Measurements from ENCODE around the gene ATP6V1E1. TPM values are rescaled to one million over a fixed set of nuclear protein-coding genes. Genes with fewer than 3 reads are reported as not detected.

ATP6V1E1 gene
- total RNA-seq, 4 donors from 2014 or later: 88.6 to 132 (median 119) TPM

DNA sequence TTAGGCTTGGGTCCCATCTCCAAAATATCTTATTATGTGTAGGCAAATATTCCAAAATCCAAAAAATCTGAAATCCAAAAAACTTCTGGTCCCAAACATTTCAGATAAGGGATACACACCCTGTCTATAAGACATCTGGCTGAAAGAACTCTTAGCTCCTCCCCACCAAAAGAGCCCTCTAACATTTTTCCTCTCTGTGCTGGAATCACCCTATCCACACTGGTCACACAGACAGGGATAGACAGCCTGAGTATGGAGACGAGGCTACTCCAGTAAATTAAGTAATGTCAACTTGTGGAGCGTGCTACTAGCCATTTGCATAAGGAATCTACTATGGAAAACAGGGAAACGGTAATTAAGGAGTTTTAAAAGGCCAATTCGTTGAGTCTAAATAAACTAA lies 24.9 kb downstream of the ATP6V1E1 start:
- H3K4me1 ChIP-seq: no peaks in the 10 kb centered on the region
- intact Hi-C loops (cut with DNase I): no loop called here
- DNase-seq: no peak
- no peak overlapping the region for H3K4me3 ChIP-seq (replicated peaks in 1 of 3)
- no peaks in the 10 kb centered on the region for H3K27me3 ChIP-seq
- H3K27ac ChIP-seq: no peak overlapping the region
- peaks cover 20 to 31% of the 10 kb centered on the region in 2 donors for H3K36me3 ChIP-seq
- WGBS, 2 donors: 94% methylated on average over 4 of the region's 4 CpGs
- TF ChIP-seq CTCF (IDR thresholded peaks at IDR 0.05) (no peak), POLR2A (IDR thresholded peaks at IDR 0.05) (no peak)
- no peaks in the 10 kb centered on the region for H3K9me3 ChIP-seq

DNA sequence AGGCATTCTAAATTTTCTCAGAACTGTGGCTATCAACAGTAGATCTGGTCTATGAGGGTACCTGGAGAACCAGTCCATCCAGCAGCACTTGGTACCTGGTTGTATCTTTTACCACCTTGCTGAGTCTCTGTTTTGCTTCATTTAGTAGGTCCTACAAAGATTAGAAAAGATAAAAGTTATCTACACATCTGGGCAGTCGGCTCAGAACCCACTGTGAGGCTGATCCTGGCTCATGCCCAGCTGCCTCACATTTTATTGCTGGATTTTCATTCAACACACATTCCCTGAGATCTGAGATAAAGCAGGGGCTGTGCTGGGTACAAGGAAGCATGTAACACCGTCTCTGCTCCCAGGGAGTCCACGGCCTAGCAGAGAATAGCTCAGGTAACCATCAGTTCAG lies 27.5 kb downstream of the ATP6V1E1 start:
- H3K27ac ChIP-seq: no peak overlapping the region
- no peak overlapping the region for H3K4me3 ChIP-seq (replicated peaks in 1 of 3)
- no peak for TF ChIP-seq POLR2A (IDR thresholded peaks at IDR 0.05)
- no peak for TF ChIP-seq CTCF (IDR thresholded peaks at IDR 0.05)
- H3K9me3 ChIP-seq: no peaks in the 10 kb centered on the region
- whole genome bisulfite sequencing, 2 donors: 74 to 85% methylated on average over 3 of the region's 3 CpGs
- no peaks in the 10 kb centered on the region for H3K4me1 ChIP-seq
- no peaks in the 10 kb centered on the region for H3K27me3 ChIP-seq
- peaks cover 43 to 45% of the 10 kb centered on the region in 2 donors for H3K36me3 ChIP-seq
- no peak for DNase-seq
- intact Hi-C loops (cut with DNase I): no loop called here

GRCh38 chr22:17598318-17598717 lies 30.2 kb downstream of the ATP6V1E1 start:
- TF ChIP-seq POLR2A (IDR thresholded peaks at IDR 0.05) (no peak), CTCF (IDR thresholded peaks at IDR 0.05) (no peak)
- Histone ChIP-seq H3K27me3 (no peaks in the 10 kb centered on the region), H3K4me1 (no peaks in the 10 kb centered on the region), H3K4me3 (replicated peaks in 1 of 3) (no peak overlapping the region), H3K36me3 (peaks cover 69 to 71% of the 10 kb centered on the region in 2 donors), H3K9me3 (no peaks in the 10 kb centered on the region), H3K27ac (no peak overlapping the region)
- no peak for DNase-seq
- intact Hi-C loops (cut with DNase I): no loop called here
- WGBS, 2 donors: 95 to 96% methylated on average over 4 of the region's 4 CpGs

DNA sequence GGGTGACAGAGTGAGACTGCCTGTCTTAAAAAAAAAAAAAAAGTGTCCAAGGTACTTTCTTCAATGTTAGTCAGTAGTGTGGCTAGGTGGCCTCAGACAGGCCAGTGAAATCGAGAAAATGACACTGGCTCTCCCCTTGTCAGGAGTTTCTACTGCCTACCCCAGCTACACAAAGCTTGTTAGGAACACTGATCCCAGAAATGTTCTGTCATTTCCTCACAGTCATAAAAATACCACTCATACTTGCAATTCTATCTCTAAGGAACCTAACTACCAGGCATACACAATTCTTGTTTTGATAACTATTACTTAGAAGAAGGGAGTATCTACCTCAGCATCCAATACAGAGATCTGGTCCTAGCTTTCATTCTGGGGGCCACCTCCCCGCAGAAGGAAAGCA lies 31.3 kb downstream of the ATP6V1E1 start:
- intact Hi-C loops (cut with DNase I): no loop called here
- 92 to 96% methylated on average over 2 of the region's 2 CpGs for WGBS, 2 donors
- H3K4me1 ChIP-seq: no peaks in the 10 kb centered on the region
- peaks cover 80 to 82% of the 10 kb centered on the region in 2 donors for H3K36me3 ChIP-seq
- H3K27me3 ChIP-seq: no peaks in the 10 kb centered on the region
- H3K4me3 ChIP-seq (replicated peaks in 1 of 3): no peak overlapping the region
- no peak for TF ChIP-seq POLR2A (IDR thresholded peaks at IDR 0.05)
- no peak for TF ChIP-seq CTCF (IDR thresholded peaks at IDR 0.05)
- H3K27ac ChIP-seq: no peak overlapping the region
- no peak for DNase-seq
- no peaks in the 10 kb centered on the region for H3K9me3 ChIP-seq

DNA sequence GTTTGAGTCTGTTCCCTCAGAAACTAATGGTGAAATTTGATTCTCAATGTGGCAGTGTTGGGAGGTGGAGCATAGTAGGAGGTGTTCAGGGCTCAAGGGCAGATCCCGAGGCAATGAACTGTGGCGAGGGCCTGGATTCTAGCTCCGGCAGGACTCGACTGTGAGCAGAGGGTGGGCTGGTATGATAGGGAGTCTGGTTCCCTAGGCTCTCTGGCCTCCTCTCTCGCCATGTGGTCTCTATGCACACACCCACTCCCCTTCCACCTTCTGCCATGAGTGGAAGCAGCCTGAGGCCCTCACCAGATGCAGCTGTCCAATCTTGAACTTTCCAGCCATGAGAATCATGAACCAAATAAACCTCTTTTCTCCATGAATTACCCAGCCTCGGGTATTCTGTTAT lies 32.3 kb downstream of the ATP6V1E1 start:
- DNase-seq: no peak
- Histone ChIP-seq H3K4me3 (replicated peaks in 1 of 3) (no peak overlapping the region), H3K27ac (no peak overlapping the region), H3K36me3 (peaks cover 90 to 92% of the 10 kb centered on the region in 2 donors), H3K27me3 (no peaks in the 10 kb centered on the region), H3K9me3 (no peaks in the 10 kb centered on the region), H3K4me1 (no peaks in the 10 kb centered on the region)
- no peak for TF ChIP-seq POLR2A (IDR thresholded peaks at IDR 0.05)
- no peak for TF ChIP-seq CTCF (IDR thresholded peaks at IDR 0.05)
- WGBS, 2 donors: 94 to 95% methylated on average over 6 of the region's 6 CpGs
- intact Hi-C loops (cut with DNase I): no loop called here

All from thyroid gland (tissue), 4 donors.